Measurements from ENCODE around the gene ZNF546.

Gene ZNF546

GRCh38 chr19:39983695-39984300 is 13.1 kb upstream of the ZNF546 start:
- no peak for DNase-seq
- Histone ChIP-seq H3K27ac (ENCODE audit: insufficient read depth, low read length, poor library complexity, severe bottlenecking) (no peak overlapping the region), H3K27me3 (replicated peaks; ENCODE audit: control insufficient read depth, insufficient read depth, low read length, poor library complexity, severe bottlenecking) (no peaks in the 10 kb centered on the region), H3K9me3 (ENCODE audit: control insufficient read depth, low read length) (peaks cover 6% of the 10 kb centered on the region), H3K4me1 (ENCODE audit: control insufficient read depth, insufficient read depth, low read length, poor library complexity, severe bottlenecking) (no peaks in the 10 kb centered on the region), H3K4me3 (ENCODE audit: insufficient read depth, low read depth, low read length, poor library complexity, severe bottlenecking) (no peak overlapping the region), H3K36me3 (ENCODE audit: control insufficient read depth, insufficient read depth, low read length) (peaks cover 37% of the 10 kb centered on the region)

- H3K9me3 ChIP-seq (ENCODE audit: control insufficient read depth, low read length): peaks cover 6% of the 10 kb centered on the region
- no peak for DNase-seq
- peaks cover 14% of the 10 kb centered on the region for H3K36me3 ChIP-seq (ENCODE audit: control insufficient read depth, insufficient read depth, low read length)
- H3K27me3 ChIP-seq (replicated peaks; ENCODE audit: control insufficient read depth, insufficient read depth, low read length, poor library complexity, severe bottlenecking): no peaks in the 10 kb centered on the region
- no peak overlapping the region for H3K27ac ChIP-seq (ENCODE audit: insufficient read depth, low read length, poor library complexity, severe bottlenecking)
- H3K4me3 ChIP-seq (ENCODE audit: insufficient read depth, low read depth, low read length, poor library complexity, severe bottlenecking): no peak overlapping the region
- no peaks in the 10 kb centered on the region for H3K4me1 ChIP-seq (ENCODE audit: control insufficient read depth, insufficient read depth, low read length, poor library complexity, severe bottlenecking)
These were observed 10.2 kb upstream of the ZNF546 start for GRCh38 chr19:39986643-39987042.

GRCh38 chr19:39987167-39987566 is 9.7 kb upstream of the ZNF546 start:
- Histone ChIP-seq H3K4me1 (ENCODE audit: control insufficient read depth, insufficient read depth, low read length, poor library complexity, severe bottlenecking) (no peaks in the 10 kb centered on the region), H3K36me3 (ENCODE audit: control insufficient read depth, insufficient read depth, low read length) (peaks cover 11% of the 10 kb centered on the region), H3K27ac (ENCODE audit: insufficient read depth, low read length, poor library complexity, severe bottlenecking) (no peak overlapping the region), H3K4me3 (ENCODE audit: insufficient read depth, low read depth, low read length, poor library complexity, severe bottlenecking) (no peak overlapping the region), H3K27me3 (replicated peaks; ENCODE audit: control insufficient read depth, insufficient read depth, low read length, poor library complexity, severe bottlenecking) (no peaks in the 10 kb centered on the region), H3K9me3 (ENCODE audit: control insufficient read depth, low read length) (peaks cover 6% of the 10 kb centered on the region)
- DNase-seq: no peak

GRCh38 chr19:39987596-39987995 is 9.3 kb upstream of the ZNF546 start:
- H3K27me3 ChIP-seq (replicated peaks; ENCODE audit: control insufficient read depth, insufficient read depth, low read length, poor library complexity, severe bottlenecking): no peaks in the 10 kb centered on the region
- peaks cover 7% of the 10 kb centered on the region for H3K36me3 ChIP-seq (ENCODE audit: control insufficient read depth, insufficient read depth, low read length)
- H3K9me3 ChIP-seq (ENCODE audit: control insufficient read depth, low read length): peaks cover 6% of the 10 kb centered on the region
- no peak for DNase-seq
- no peak overlapping the region for H3K4me3 ChIP-seq (ENCODE audit: insufficient read depth, low read depth, low read length, poor library complexity, severe bottlenecking)
- no peaks in the 10 kb centered on the region for H3K4me1 ChIP-seq (ENCODE audit: control insufficient read depth, insufficient read depth, low read length, poor library complexity, severe bottlenecking)
- no peak overlapping the region for H3K27ac ChIP-seq (ENCODE audit: insufficient read depth, low read length, poor library complexity, severe bottlenecking)

GRCh38 chr19:39993605-39994004 is 3.3 kb upstream of the ZNF546 start:
- no peak for DNase-seq

GRCh38 chr19:39994361-39994760 is 2.5 kb upstream of the ZNF546 start:
- H3K27me3 ChIP-seq (replicated peaks; ENCODE audit: control insufficient read depth, insufficient read depth, low read length, poor library complexity, severe bottlenecking): no peaks in the 10 kb centered on the region
- no peak overlapping the region for H3K27ac ChIP-seq (ENCODE audit: insufficient read depth, low read length, poor library complexity, severe bottlenecking)
- H3K36me3 ChIP-seq (ENCODE audit: control insufficient read depth, insufficient read depth, low read length): peaks cover 6% of the 10 kb centered on the region
- DNase-seq: no peak
- peaks cover 11% of the 10 kb centered on the region for H3K4me1 ChIP-seq (ENCODE audit: control insufficient read depth, insufficient read depth, low read length, poor library complexity, severe bottlenecking)
- H3K4me3 ChIP-seq (ENCODE audit: insufficient read depth, low read depth, low read length, poor library complexity, severe bottlenecking): no peak overlapping the region
- no peaks in the 10 kb centered on the region for H3K9me3 ChIP-seq (ENCODE audit: control insufficient read depth, low read length)

More at GRCh38 chr19:39993605-39994004, 3.3 kb upstream of the ZNF546 start:
- no peaks in the 10 kb centered on the region for H3K9me3 ChIP-seq (ENCODE audit: control insufficient read depth, low read length)
- H3K4me1 ChIP-seq (ENCODE audit: control insufficient read depth, insufficient read depth, low read length, poor library complexity, severe bottlenecking): peaks cover 11% of the 10 kb centered on the region
- H3K27me3 ChIP-seq (replicated peaks; ENCODE audit: control insufficient read depth, insufficient read depth, low read length, poor library complexity, severe bottlenecking): no peaks in the 10 kb centered on the region
- no peak overlapping the region for H3K4me3 ChIP-seq (ENCODE audit: insufficient read depth, low read depth, low read length, poor library complexity, severe bottlenecking)
- H3K27ac ChIP-seq (ENCODE audit: insufficient read depth, low read length, poor library complexity, severe bottlenecking): no peak overlapping the region
- H3K36me3 ChIP-seq (ENCODE audit: control insufficient read depth, insufficient read depth, low read length): peaks cover 6% of the 10 kb centered on the region

- peaks cover 11% of the 10 kb centered on the region for H3K4me1 ChIP-seq (ENCODE audit: control insufficient read depth, insufficient read depth, low read length, poor library complexity, severe bottlenecking)
- no peak overlapping the region for H3K27ac ChIP-seq (ENCODE audit: insufficient read depth, low read length, poor library complexity, severe bottlenecking)
- H3K4me3 ChIP-seq (ENCODE audit: insufficient read depth, low read depth, low read length, poor library complexity, severe bottlenecking): no peak overlapping the region
- peaks cover 6% of the 10 kb centered on the region for H3K36me3 ChIP-seq (ENCODE audit: control insufficient read depth, insufficient read depth, low read length)
- no peaks in the 10 kb centered on the region for H3K9me3 ChIP-seq (ENCODE audit: control insufficient read depth, low read length)
- H3K27me3 ChIP-seq (replicated peaks; ENCODE audit: control insufficient read depth, insufficient read depth, low read length, poor library complexity, severe bottlenecking): no peaks in the 10 kb centered on the region
- no peak for DNase-seq
These were observed 1.1 kb upstream of the ZNF546 start for GRCh38 chr19:39995794-39996193.

- Histone ChIP-seq H3K27me3 (replicated peaks; ENCODE audit: control insufficient read depth, insufficient read depth, low read length, poor library complexity, severe bottlenecking) (no peaks in the 10 kb centered on the region), H3K9me3 (ENCODE audit: control insufficient read depth, low read length) (no peaks in the 10 kb centered on the region)
- DNase-seq: peak in 2 of 3 donors; percentile 15 to 26
These were observed 546 bp upstream of the ZNF546 start for GRCh38 chr19:39996218-39996810.

GRCh38 chr19:39997638-39998216 is 867 bp downstream of the ZNF546 start:
- Histone ChIP-seq H3K9me3 (ENCODE audit: control insufficient read depth, low read length) (no peaks in the 10 kb centered on the region), H3K4me1 (ENCODE audit: control insufficient read depth, insufficient read depth, low read length, poor library complexity, severe bottlenecking) (peaks cover 11% of the 10 kb centered on the region), H3K4me3 (ENCODE audit: insufficient read depth, low read depth, low read length, poor library complexity, severe bottlenecking) (peak overlapping the region; percentile 74), H3K27me3 (replicated peaks; ENCODE audit: control insufficient read depth, insufficient read depth, low read length, poor library complexity, severe bottlenecking) (no peaks in the 10 kb centered on the region), H3K27ac (ENCODE audit: insufficient read depth, low read length, poor library complexity, severe bottlenecking) (peak overlapping the region; percentile 83), H3K36me3 (ENCODE audit: control insufficient read depth, insufficient read depth, low read length) (peaks cover 6% of the 10 kb centered on the region)
- DNase-seq: no peak

More at GRCh38 chr19:39996218-39996810, 546 bp upstream of the ZNF546 start:
- H3K27ac ChIP-seq (ENCODE audit: insufficient read depth, low read length, poor library complexity, severe bottlenecking): peak overlapping the region; percentile 83
- peaks cover 11% of the 10 kb centered on the region for H3K4me1 ChIP-seq (ENCODE audit: control insufficient read depth, insufficient read depth, low read length, poor library complexity, severe bottlenecking)
- peaks cover 6% of the 10 kb centered on the region for H3K36me3 ChIP-seq (ENCODE audit: control insufficient read depth, insufficient read depth, low read length)
- H3K4me3 ChIP-seq (ENCODE audit: insufficient read depth, low read depth, low read length, poor library complexity, severe bottlenecking): peak overlapping the region; percentile 74

GRCh38 chr19:39998501-39998900 is 1.6 kb downstream of the ZNF546 start:
- H3K27ac ChIP-seq (ENCODE audit: insufficient read depth, low read length, poor library complexity, severe bottlenecking): no peak overlapping the region
- H3K27me3 ChIP-seq (replicated peaks; ENCODE audit: control insufficient read depth, insufficient read depth, low read length, poor library complexity, severe bottlenecking): no peaks in the 10 kb centered on the region
- H3K36me3 ChIP-seq (ENCODE audit: control insufficient read depth, insufficient read depth, low read length): peaks cover under 1% of the 10 kb centered on the region
- DNase-seq: no peak
- H3K4me3 ChIP-seq (ENCODE audit: insufficient read depth, low read depth, low read length, poor library complexity, severe bottlenecking): no peak overlapping the region
- no peaks in the 10 kb centered on the region for H3K9me3 ChIP-seq (ENCODE audit: control insufficient read depth, low read length)
- peaks cover 11% of the 10 kb centered on the region for H3K4me1 ChIP-seq (ENCODE audit: control insufficient read depth, insufficient read depth, low read length, poor library complexity, severe bottlenecking)

Measured in effector memory CD4-positive, alpha-beta T cell (primary cell).